Muscle of leg (tissue), 11 donors: ENCODE measurements around the gene MRAP. TPM values are rescaled to one million over a fixed set of nuclear protein-coding genes. Genes with fewer than 3 reads are reported as not detected.

ENCODE experiments used
- DNase-seq: peaks from one replicate; pipeline ENCODE4 v3.0.0; 2013
- H3K27ac ChIP-seq: one replicate; pipeline ENCODE4 v1.5.1; 2013; ENCODE audit warnings: mild to moderate bottlenecking, low read length, control low read depth
- H3K27me3 ChIP-seq: one replicate; pipeline ENCODE4 v1.6.1; 2013; ENCODE audit warnings: low read length; ENCODE audit not compliant: control insufficient read depth, insufficient read depth
- H3K36me3 ChIP-seq: one replicate; pipeline ENCODE4 v1.6.1; 2013; ENCODE audit warnings: low read length; ENCODE audit not compliant: control insufficient read depth, insufficient read depth
- H3K4me1 ChIP-seq: one replicate; pipeline ENCODE4 v1.6.1; 2013; ENCODE audit warnings: low read length; ENCODE audit not compliant: control insufficient read depth, insufficient read depth
- H3K4me3 ChIP-seq: one replicate; pipeline ENCODE4 v1.5.1; 2013; ENCODE audit warnings: low read length, control low read depth
- H3K9me3 ChIP-seq: replicated peaks from 2 replicates; pipeline ENCODE4 v1.6.1; 2013; ENCODE audit warnings: low read depth, low read length; ENCODE audit not compliant: control insufficient read depth
- WGBS: methylation state at CpG from one replicate; pipeline ENCODE4 v1.1.5; 2013; ENCODE audit warnings: missing lambda C conversion rate; ENCODE audit not compliant: insufficient coverage; 5-methylcytosine and 5-hydroxymethylcytosine counted together
- polyA plus RNA-seq, 8 donors: library from polyadenylated mRNA; unstranded; fragments of 120-200 nt; gene quantifications; one replicate each; pipeline versions ENCODE4 v1.2.1 to v1.2.3, GENCODE V29; 2013; ENCODE audit warnings: inconsistent platforms in 1 of 8, low replicate concordance in 1 of 8; ENCODE audit not compliant: insufficient read length in 8 of 8, insufficient read depth in 1 of 8
- total RNA-seq: library from RNA; stranded (reverse); fragments of 120-200 nt; gene quantifications from one replicate; pipeline ENCODE4 v1.2.4, GENCODE V29; 2013

The MRAP gene
- total and polyA plus RNA-seq, 9 donors, result 0.20 to 1.2 (median 0.45) TPM; not detected in 6

DNA sequence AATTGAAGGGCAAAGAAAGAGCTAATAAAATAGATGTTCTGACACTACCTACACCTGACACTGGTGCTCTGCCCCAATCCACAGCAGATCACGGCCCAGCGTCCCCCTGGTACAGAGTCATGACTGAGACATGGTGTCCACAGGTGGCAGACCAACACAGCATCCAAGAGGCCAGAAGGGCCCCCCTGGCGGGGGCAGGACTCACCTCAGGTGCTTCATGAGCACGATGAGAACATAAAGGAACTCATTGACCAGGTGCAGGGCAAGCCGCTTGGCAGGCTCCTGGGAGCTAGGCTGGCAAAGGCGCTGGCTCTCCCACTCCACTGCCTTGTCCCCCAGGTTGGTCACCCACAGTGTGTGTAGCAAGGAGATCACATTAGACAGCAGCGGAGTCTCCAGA, 20.4 kb downstream of the MRAP start:
- WGBS, result 99% methylated on average over 7 of the region's 7 CpGs
- no peak for DNase-seq
- Histone ChIP-seq H3K4me1 (no peaks in the 10 kb centered on the region), H3K4me3 (no peak overlapping the region), H3K27me3 (no peaks in the 10 kb centered on the region), H3K27ac (no peak overlapping the region), H3K36me3 (peaks cover 97% of the 10 kb centered on the region), H3K9me3 (no peaks in the 10 kb centered on the region)

DNA sequence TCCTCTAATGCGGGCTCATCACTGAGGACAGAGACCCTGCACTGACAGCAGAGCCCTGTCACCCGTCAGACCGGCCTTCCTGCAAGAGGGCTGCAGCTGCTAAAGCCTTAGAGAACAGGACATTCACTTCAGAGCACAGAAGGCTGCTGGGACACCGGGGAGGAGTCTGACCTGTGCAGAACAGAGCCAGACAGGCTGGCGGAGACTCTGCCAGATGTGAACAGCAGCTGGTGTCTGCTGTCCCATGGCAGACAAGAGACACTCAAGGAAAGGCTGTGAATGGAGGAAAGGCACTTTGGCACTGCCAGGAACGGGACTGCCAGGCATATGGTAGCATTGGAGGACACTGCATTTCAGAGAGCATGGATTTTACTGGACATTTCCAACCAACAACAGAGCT, 21.4 kb downstream of the MRAP start:
- Histone ChIP-seq H3K4me1 (no peaks in the 10 kb centered on the region), H3K36me3 (peaks cover 98% of the 10 kb centered on the region), H3K9me3 (no peaks in the 10 kb centered on the region), H3K27me3 (no peaks in the 10 kb centered on the region), H3K27ac (no peak overlapping the region), H3K4me3 (no peak overlapping the region)
- 86% methylated on average over 6 of the region's 6 CpGs for WGBS
- DNase-seq, result no peak

DNA sequence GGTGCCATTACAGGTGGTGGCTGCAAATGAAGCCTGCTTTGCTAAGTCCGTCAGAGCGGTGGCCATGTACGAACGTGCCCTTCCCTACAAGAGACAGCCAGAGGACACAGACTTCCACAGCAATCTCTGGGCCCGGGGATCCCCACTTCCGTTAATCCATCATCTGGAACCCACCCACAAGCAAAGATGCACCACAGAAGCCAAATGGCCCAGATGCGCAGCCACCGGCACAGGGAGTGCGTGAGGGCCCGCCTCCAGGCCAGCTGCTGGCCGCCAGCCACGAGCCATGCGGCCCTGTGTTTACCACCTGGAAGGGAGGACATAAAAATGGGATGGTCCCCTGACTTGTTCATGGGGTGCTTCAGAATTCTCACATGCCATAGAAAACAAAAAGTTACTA, 22.1 kb downstream of the MRAP start:
- Histone ChIP-seq H3K4me1 (no peaks in the 10 kb centered on the region), H3K4me3 (no peak overlapping the region), H3K9me3 (no peaks in the 10 kb centered on the region), H3K27me3 (no peaks in the 10 kb centered on the region), H3K36me3 (peaks cover 99% of the 10 kb centered on the region), H3K27ac (no peak overlapping the region)
- WGBS, result 90% methylated on average over 8 of the region's 13 CpGs
- DNase-seq, result no peak

DNA sequence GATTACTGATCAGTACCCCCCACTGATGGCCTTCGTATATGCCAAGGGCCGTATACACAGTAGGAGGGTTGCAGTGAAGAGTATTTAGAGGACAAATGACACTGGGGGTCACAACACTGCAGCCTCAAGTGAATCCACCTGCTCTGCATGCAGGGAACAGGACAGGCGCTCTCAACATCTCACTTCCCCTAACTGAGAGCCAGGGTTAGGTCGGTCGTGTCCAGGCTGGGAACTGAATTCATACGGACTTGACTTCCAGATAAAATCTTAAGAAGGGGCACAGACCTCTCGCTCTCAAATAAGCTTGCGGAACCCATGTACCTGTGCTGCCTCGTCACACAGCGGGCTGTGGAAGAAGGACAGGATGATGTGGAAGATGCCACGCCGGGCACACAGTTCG, 22.8 kb downstream of the MRAP start:
- no peak for DNase-seq
- H3K4me1 ChIP-seq, result no peaks in the 10 kb centered on the region
- peaks cover 98% of the 10 kb centered on the region for H3K36me3 ChIP-seq
- WGBS, result 88% methylated on average over 3 of the region's 13 CpGs
- H3K9me3 ChIP-seq, result no peaks in the 10 kb centered on the region
- H3K27me3 ChIP-seq, result no peaks in the 10 kb centered on the region
- H3K27ac ChIP-seq, result no peak overlapping the region
- H3K4me3 ChIP-seq, result no peak overlapping the region

DNA sequence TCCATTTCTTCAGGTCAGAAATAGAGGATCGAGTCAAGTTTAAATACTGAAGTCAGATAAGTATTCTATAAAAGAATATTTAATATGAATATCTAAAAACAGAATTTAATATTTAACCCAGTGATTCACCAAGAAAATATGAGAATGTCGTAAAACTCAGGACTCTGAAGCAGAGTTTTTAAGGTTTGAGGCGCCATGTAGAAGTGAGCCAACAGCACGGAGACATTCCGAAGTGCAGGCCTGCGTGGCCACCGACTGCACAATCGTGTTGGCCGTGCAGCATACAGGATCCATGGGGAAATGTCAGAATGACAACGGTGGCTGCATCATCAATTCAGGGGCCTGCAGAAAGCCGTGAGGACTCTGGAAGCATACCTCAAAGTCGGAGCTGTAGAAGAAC, 23.4 kb downstream of the MRAP start:
- Histone ChIP-seq H3K9me3 (no peaks in the 10 kb centered on the region), H3K4me3 (no peak overlapping the region), H3K27me3 (no peaks in the 10 kb centered on the region), H3K4me1 (no peaks in the 10 kb centered on the region), H3K27ac (no peak overlapping the region), H3K36me3 (peaks cover 94% of the 10 kb centered on the region)
- no peak for DNase-seq
- WGBS, result 93% methylated on average over 11 of the region's 12 CpGs

DNA sequence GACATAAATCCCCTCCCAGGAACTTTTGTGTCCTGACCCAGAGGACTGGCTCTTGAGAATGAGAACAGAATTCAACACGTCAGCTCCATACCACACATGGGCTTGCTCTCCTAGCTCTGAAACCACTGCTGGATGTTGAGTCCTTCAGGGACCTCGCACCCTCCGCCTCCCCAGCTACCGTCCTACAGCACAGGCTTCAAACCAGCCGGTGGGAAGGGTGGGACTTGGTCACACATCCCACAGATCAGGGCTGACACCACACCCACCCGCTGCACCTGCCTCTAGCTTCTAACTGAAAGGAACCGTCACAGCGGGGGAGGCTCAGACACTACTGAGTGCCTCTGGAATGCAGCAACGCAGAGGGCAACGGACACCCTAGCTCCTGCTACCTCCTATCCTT, 24.0 kb downstream of the MRAP start:
- Histone ChIP-seq H3K4me3 (no peak overlapping the region), H3K36me3 (peaks cover 88% of the 10 kb centered on the region), H3K27me3 (no peaks in the 10 kb centered on the region), H3K27ac (no peak overlapping the region), H3K4me1 (no peaks in the 10 kb centered on the region), H3K9me3 (no peaks in the 10 kb centered on the region)
- WGBS, result 94% methylated on average over 8 of the region's 10 CpGs
- DNase-seq, result no peak

DNA sequence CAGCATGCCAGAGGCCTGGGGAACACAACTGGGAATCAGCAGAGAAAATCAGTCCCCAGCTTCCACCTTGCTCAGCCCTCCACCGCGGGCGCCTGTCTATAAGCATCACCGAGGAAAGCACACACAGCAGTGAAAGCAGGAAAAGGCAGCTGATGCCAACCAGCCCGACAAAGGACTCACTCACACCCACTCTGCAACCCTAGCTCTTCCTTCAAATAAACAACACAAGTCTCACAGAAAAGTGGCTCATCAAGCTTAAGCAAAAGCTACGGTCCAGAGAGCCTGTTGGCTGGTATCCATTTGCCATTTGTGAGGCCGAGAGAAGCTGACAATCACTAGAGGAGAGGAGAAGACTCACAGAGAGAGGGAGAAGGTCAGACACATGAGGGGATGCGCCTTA, 27.1 kb downstream of the MRAP start:
- Histone ChIP-seq H3K27me3 (no peaks in the 10 kb centered on the region), H3K4me3 (no peak overlapping the region), H3K9me3 (peaks cover 2% of the 10 kb centered on the region), H3K4me1 (peaks cover 13% of the 10 kb centered on the region), H3K36me3 (peaks cover 68% of the 10 kb centered on the region), H3K27ac (no peak overlapping the region)
- no peak for DNase-seq
- 73% methylated on average over 5 of the region's 8 CpGs for WGBS

DNA sequence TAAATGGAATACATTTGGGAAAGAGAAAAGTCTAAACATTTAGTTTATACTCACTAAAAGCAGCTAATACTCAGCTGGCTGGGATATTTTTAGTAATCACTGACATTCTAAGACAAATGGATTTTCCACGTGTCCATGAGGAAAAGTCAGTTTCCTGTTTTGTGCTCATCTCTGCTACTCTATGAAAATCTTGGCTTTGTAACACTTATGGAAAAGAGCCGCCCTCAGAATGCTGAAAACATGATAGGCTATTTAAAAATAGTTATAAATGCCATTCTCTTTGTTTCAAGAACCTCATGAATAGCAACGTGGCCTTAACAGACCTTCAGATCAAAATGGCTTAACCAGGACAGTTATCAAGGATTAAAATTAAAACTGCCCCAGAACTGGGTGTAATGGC, 29.9 kb downstream of the MRAP start:
- H3K4me1 ChIP-seq, result peaks cover 16% of the 10 kb centered on the region
- peaks cover 10% of the 10 kb centered on the region for H3K9me3 ChIP-seq
- no peak overlapping the region for H3K4me3 ChIP-seq
- H3K27me3 ChIP-seq, result no peaks in the 10 kb centered on the region
- WGBS, result no CpG with 5 or more reads among the region's 3 CpGs
- peak overlapping the region; percentile 87 for H3K27ac ChIP-seq
- peak; percentile 94 for DNase-seq
- peaks cover 60% of the 10 kb centered on the region for H3K36me3 ChIP-seq

DNA sequence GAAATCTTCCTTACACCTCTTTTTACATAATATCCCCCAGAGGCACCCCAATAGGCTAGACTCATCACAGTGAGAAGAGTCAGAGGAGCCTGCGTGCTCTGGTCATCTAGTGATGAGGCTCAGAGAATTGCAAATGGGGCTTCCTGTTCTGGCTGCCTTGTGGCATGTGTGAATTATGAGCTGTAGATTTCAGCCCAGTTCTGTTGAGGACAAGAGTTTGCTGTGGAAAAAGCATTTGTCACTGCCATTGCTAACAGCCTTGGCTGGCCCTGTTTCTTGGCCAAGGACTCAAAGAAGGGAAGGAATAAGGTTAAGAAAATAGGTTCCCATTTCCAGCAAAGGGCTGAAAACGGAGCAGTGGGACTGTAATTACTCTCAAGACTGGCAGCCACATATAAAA, 30.7 kb downstream of the MRAP start:
- peak; percentile 90 for DNase-seq
- 60% methylated on average over 1 of the region's 2 CpGs for WGBS
- peak overlapping the region; percentile 87 for H3K27ac ChIP-seq

DNA sequence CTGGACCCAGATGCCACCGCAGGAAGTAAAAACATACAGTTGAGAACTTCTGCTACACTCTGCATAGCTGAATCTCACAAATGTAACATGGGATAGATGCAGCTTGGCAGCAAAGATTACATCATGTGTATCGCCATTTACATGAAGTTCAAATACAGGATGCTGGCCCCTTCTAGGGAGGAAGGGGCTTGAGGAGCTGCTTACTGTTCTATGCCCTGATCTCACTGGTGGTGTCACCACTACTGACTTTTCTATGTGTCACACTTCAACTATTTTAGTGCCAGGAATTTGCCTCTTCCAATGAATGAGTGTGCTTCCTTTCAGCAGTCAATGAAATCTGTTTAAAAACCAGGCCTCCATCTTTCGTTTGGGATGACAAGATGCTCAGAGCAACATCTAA, 31.1 kb downstream of the MRAP start:
- WGBS, result no CpG with 5 or more reads among the region's 3 CpGs
- peaks cover 10% of the 10 kb centered on the region for H3K9me3 ChIP-seq
- DNase-seq, result peak; percentile 43
- H3K4me1 ChIP-seq, result peaks cover 17% of the 10 kb centered on the region
- peak overlapping the region; percentile 87 for H3K27ac ChIP-seq
- no peaks in the 10 kb centered on the region for H3K27me3 ChIP-seq
- H3K4me3 ChIP-seq, result no peak overlapping the region
- peaks cover 60% of the 10 kb centered on the region for H3K36me3 ChIP-seq

More for the DNA sequence above, 30.7 kb downstream of the MRAP start:
- Histone ChIP-seq H3K27me3 (no peaks in the 10 kb centered on the region), H3K4me3 (no peak overlapping the region), H3K4me1 (peaks cover 16% of the 10 kb centered on the region), H3K9me3 (peaks cover 10% of the 10 kb centered on the region), H3K36me3 (peaks cover 60% of the 10 kb centered on the region)

DNA sequence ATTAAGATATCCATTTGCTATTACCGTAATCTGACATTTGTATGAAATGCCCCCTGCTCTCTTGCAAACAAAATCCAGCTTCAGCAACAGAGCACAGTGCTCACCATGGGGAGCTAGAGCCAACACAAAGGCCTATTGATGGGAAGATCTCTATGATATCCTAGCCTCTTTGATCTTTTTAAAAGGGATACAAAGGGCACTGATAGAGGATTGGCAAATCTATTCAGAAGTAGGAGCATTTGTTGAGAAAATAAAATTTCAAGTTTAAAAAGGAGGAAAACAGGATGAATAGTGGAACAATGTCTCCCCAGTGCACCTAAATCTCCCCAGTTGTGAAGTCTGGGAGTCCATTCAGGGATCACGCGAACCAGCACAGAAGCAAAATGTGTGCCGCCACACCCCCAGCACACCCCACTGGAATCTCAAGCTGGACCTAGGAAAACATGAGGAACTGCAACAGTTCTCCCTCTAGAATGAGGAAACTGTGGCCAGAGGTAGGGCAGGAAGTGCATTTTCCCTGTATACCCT, 32.2 kb downstream of the MRAP start:
- Histone ChIP-seq H3K36me3 (peaks cover 60% of the 10 kb centered on the region), H3K27ac (no peak overlapping the region), H3K27me3 (no peaks in the 10 kb centered on the region), H3K4me3 (no peak overlapping the region), H3K4me1 (peaks cover 24% of the 10 kb centered on the region), H3K9me3 (peaks cover 10% of the 10 kb centered on the region)
- WGBS, result no CpG with 5 or more reads among the region's 4 CpGs
- DNase-seq, result no peak
